GM10248 (cell line): ENCODE results near the gene SYK.

Source experiments
- CTCF ChIA-PET: fragments of 300-600 bp; sonication (Branson Sonifier 250); formaldehyde crosslinking; extraction: SDS; loops from one replicate; lab custom pipeline; 2021; ENCODE audit warnings: antibody characterized with exemption; lab: Yijun Ruan, JAX
- POLR2A ChIA-PET: fragments of 350-650 bp; sonication (Branson Sonifier 250); formaldehyde crosslinking; extraction: SDS; loops from one replicate; lab custom pipeline; 2020; ENCODE audit warnings: antibody characterized with exemption; lab: Yijun Ruan, JAX
- DNase-seq: peaks from one replicate; pipeline ENCODE4 v3.0.0; 2012; ENCODE audit errors: extremely low spot score
- TF ChIP-seq, protein P1 (sequence below): IDR thresholded peaks from 2 replicates; pipeline ENCODE4 v1.5.1; 2012; ENCODE audit warnings: mild to moderate bottlenecking, low read depth; ENCODE audit errors: extremely low read depth, missing control alignments, control extremely low read depth

Gene SYK

DNA sequence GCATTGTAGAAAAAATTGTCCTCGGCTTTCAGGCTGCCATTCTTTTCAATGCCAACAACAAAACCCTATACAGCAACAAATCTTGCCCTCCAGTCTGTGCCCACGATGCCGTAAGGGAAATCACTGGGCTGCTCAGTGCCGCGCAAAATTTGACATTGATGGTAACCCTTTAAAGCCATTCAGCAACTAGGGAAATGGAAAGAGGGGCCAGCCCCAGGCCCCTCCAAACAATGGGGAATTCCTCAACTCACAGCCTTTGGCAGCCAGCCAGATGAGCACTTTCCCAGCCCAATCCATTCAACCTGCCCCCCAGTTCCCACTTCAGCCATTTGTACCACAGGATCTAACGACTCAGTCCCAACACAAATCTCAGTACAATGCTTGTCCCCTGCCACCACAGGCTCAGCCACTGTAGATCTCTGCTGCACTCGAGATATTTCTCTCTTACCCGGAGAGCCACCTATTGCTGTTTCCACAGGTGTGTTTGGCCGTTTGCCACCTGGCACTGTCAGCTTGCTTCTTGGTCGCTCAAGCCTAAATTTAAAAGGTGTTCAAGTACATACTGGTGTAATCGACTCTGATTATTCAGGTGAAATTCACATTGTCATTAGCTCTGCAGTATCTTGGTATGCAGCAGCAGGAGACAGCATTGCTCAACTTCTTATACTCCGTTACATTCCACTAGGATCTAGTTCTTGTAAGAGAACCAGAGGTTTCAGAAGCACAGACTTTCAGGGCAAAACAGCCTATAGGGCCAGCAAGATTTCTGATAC, 103.3 kb downstream of the SYK start:
- ChIA-PET CTCF (interaction anchor here (3.6 kb wide), 1 partner anchor 11 kb away, joined by 26 read pairs; no protein-coding TSS in a partner anchor), POLR2A (no interaction called here)
- TF ChIP-seq, protein P1, sequence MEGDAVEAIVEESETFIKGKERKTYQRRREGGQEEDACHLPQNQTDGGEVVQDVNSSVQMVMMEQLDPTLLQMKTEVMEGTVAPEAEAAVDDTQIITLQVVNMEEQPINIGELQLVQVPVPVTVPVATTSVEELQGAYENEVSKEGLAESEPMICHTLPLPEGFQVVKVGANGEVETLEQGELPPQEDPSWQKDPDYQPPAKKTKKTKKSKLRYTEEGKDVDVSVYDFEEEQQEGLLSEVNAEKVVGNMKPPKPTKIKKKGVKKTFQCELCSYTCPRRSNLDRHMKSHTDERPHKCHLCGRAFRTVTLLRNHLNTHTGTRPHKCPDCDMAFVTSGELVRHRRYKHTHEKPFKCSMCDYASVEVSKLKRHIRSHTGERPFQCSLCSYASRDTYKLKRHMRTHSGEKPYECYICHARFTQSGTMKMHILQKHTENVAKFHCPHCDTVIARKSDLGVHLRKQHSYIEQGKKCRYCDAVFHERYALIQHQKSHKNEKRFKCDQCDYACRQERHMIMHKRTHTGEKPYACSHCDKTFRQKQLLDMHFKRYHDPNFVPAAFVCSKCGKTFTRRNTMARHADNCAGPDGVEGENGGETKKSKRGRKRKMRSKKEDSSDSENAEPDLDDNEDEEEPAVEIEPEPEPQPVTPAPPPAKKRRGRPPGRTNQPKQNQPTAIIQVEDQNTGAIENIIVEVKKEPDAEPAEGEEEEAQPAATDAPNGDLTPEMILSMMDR, result no peak
- no peak for DNase-seq

DNA sequence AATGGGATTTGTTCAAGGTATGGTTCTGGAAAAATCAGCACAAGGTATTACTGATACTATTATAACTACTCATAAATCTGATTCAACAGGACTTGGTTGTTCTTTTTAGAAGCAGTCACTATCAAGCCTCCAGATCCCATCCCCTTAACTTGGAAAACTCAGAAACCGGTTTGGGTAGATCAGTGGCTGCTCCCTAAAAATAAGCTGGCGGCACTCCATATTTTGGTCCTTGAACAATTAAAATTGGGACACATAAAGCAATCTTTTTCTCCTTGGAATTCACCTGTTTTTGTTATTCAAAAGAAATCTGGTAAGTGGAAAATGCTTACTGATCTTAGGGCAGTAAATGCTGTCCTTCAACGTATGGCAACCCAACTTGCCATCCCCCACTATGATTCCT, 104.2 kb downstream of the SYK start:
- TF ChIP-seq, protein P1, result no peak
- no peak for DNase-seq
- ChIA-PET POLR2A (no interaction called here), CTCF (interaction anchor here (3.6 kb wide), 1 partner anchor 10 kb away, joined by 26 read pairs; no protein-coding TSS in a partner anchor)

DNA sequence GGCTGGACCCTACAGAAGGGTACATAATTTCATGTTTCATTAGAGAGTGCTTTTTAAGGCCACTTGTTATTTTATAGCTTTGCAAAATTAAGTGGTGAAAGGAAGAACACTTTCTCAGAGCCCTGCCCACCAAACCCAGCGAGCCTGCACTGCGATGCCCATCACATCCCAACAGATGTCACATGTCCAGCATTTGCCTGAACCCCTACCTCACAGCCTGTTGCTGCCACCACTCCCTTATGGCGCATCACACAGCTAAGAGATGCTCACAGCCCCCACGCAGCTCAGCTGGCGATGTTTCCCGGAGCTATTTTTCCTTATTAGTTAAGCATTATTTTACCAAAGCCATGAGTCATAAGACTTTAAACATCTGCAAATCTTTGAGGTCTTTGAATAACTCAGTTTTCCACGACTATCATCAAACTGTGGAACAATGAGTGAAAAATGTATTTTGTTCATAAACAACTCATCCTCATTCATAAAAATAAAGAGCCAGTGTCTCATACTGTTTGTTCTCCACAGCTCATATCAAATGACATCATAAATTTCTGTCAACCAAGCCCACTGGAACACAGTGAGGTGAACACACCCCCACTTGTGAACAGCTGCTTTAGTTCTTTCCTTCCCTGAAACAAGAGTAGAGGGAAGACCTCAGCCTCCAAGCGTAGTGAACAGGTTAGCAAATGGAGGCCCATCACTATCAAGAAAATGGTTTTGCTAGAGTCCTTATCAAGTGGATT, 104.9 kb downstream of the SYK start:
- POLR2A ChIA-PET, result no interaction called here
- CTCF ChIA-PET, result interaction anchor here (1.0 to 3.6 kb wide), 3 partner anchors 8 to 11 kb away, joined by 3 to 26 read pairs (median 3); no protein-coding TSS in a partner anchor
- no peak for DNase-seq
- TF ChIP-seq, protein P1, result no peak

DNA sequence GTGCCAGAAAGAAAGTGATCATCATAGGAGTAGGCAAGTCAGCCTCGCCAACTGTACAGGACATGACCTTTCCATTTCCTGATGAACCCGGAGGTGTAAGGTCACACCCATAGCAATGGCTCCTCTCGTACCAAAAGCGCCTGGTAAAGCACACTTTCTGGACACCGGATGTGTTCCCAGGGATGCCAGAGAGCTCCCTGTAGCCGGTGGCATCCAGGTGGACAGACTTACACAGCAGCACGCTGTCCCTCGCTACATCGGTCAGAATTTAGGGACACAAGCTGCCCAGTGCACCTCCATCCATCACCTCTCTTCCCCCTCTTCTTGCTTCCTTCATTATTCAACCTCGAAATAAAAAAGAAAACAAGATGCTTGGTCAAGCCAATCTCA, 105.4 kb downstream of the SYK start:
- TF ChIP-seq, protein P1, result no peak
- no peak for DNase-seq
- CTCF ChIA-PET, result interaction anchor here (1.0 to 3.6 kb wide), 3 partner anchors 8 to 11 kb away, joined by 3 to 26 read pairs (median 3); no protein-coding TSS in a partner anchor
- POLR2A ChIA-PET, result no interaction called here

DNA sequence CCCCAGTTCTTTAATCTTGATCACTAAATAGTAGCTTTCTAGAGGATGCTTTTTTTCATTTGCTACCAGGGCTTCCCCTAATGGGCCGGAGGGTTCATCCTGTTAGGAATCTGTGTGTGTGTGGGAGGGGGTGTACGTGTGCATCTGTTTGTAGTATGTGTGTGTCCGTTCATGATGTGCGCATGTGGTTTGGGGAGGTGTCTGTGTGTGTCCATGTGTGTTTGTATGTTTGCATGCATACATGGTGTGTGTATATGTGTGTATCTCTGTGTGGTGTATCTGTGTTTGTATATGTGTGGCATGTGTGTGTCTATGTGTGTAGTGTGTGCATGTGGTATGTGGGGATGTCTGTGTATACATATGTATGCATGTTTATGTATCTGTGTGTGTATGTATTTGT, 106.2 kb downstream of the SYK start:
- TF ChIP-seq, protein P1, result no peak
- ChIA-PET POLR2A (no interaction called here), CTCF (interaction anchor here (1.5 to 3.6 kb wide), 3 partner anchors 8 to 12 kb away, joined by 3 to 26 read pairs (median 4); no protein-coding TSS in a partner anchor)
- DNase-seq, result no peak

DNA sequence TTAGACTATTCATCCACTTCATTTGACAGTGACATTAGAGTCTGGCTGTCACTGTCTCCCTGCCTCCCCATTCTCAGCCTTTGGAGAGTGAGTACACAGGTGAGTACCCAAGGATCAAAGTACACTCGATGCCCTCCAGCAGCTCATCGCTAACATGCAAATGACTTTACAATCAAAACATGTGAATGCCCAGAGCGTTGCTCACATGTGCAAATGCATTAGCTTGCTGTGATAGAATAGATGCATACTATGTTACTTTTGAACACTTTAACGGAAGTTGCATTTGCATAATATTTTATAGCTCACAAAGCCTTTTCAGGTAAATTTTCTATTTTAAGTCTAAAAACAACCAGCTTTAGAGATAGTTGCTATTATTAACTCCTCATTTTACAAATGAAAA, 107.6 kb downstream of the SYK start:
- TF ChIP-seq, protein P1, result no peak
- CTCF ChIA-PET, result interaction anchor here (1.2 to 2.2 kb wide), 4 partner anchors 9 to 825 kb away, joined by 3 to 8 read pairs (median 4); no protein-coding TSS in a partner anchor
- POLR2A ChIA-PET, result no interaction called here
- DNase-seq, result no peak
